NCI-H187 treated with DMSO at 0.1 percent for 48 hours (cell line): ENCODE results near the gene NRDC.
"Not testable (repeated sequence)": the region's sequence is repeated elsewhere in the genome, so short reads cannot be mapped to it uniquely, and the experiment has no call there.

Experiments used
- DNase-seq: peaks from one replicate; lab custom pipeline; 2025; lab: John Stamatoyannopoulos, UW

The NRDC gene

GRCh38 chr1:51843948-51844347, 34.6 kb downstream of the NRDC start:
- no peak for DNase-seq

GRCh38 chr1:51842261-51842660, 36.3 kb downstream of the NRDC start:
- no peak for DNase-seq

GRCh38 chr1:51840743-51841461, 37.6 kb downstream of the NRDC start:
- no peak for DNase-seq

- no peak for DNase-seq
Measured at GRCh38 chr1:51840182-51840581, 38.3 kb downstream of the NRDC start.

GRCh38 chr1:51839094-51839493, 39.4 kb downstream of the NRDC start:
- DNase-seq, result no peak

GRCh38 chr1:51837243-51837642, 41.3 kb downstream of the NRDC start:
- no peak for DNase-seq

GRCh38 chr1:51833700-51834099, 44.8 kb downstream of the NRDC start:
- DNase-seq, result no peak

GRCh38 chr1:51829058-51829457, 49.5 kb downstream of the NRDC start:
- DNase-seq, result no peak

- no peak for DNase-seq
Measured at GRCh38 chr1:51819810-51820209, 58.7 kb downstream of the NRDC start.

- DNase-seq, result not testable (repeated sequence)
Measured at GRCh38 chr1:51819021-51819420, 59.5 kb downstream of the NRDC start.

- no peak for DNase-seq
Measured at GRCh38 chr1:51818487-51818886, 60.0 kb downstream of the NRDC start.

- no peak for DNase-seq
Measured at GRCh38 chr1:51814513-51814912, 64.0 kb downstream of the NRDC start.

GRCh38 chr1:51799372-51799771, 79.2 kb downstream of the NRDC start:
- DNase-seq, result no peak

GRCh38 chr1:51794868-51795267, 83.7 kb downstream of the NRDC start:
- DNase-seq, result no peak

- DNase-seq, result no peak
Measured at GRCh38 chr1:51794260-51794659, 84.3 kb downstream of the NRDC start.

- DNase-seq, result no peak
Measured at GRCh38 chr1:51792864-51793263, 85.7 kb downstream of the NRDC start.

- no peak for DNase-seq
Measured at GRCh38 chr1:51791888-51792287, 86.6 kb downstream of the NRDC start.

GRCh38 chr1:51790385-51790784, 88.1 kb downstream of the NRDC start:
- no peak for DNase-seq

GRCh38 chr1:51789342-51789741, 89.2 kb downstream of the NRDC start:
- DNase-seq, result no peak

- DNase-seq, result no peak
Measured at GRCh38 chr1:51788938-51789337, 89.6 kb downstream of the NRDC start.

- no peak for DNase-seq
Measured at GRCh38 chr1:51784997-51785421, 93.5 kb downstream of the NRDC start.

GRCh38 chr1:51780927-51781326, 97.6 kb downstream of the NRDC start:
- no peak for DNase-seq

- DNase-seq, result no peak
Measured at GRCh38 chr1:51776408-51776807, 102.1 kb downstream of the NRDC start.

- peak; percentile 4 for DNase-seq
Measured at GRCh38 chr1:51768971-51769588, 109.4 kb downstream of the NRDC start.
